Fibroblast of skin of back (primary cell): ENCODE data around the gene ZDHHC7.
"Not testable (repeated sequence)": the region's sequence is repeated elsewhere in the genome, so short reads cannot be mapped to it uniquely, and the experiment has no call there.

Experiments used
- DNase-seq: peaks from one replicate; pipeline ENCODE4 v3.0.0-alpha.2; 2013

The ZDHHC7 gene

DNA sequence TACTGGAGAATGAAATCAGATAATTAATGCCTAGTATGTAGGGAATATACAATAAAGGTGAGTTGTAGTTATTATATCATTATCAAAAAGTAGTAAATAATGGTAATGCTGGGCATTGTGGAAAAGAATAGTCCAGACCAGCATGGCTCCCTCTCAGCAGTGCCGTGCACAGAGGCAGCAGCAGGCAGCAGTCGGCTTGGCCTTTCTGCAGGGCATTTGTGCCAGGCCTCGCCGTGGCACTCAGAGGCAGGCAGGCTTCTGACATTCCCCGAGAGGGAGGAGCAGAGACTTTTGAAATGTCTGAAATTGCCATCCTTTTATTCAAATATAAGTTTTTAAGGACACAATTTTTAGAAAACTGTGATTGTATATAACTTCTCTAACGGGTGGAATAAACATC is 31.3 kb upstream of the ZDHHC7 start:
- DNase-seq: no peak

DNA sequence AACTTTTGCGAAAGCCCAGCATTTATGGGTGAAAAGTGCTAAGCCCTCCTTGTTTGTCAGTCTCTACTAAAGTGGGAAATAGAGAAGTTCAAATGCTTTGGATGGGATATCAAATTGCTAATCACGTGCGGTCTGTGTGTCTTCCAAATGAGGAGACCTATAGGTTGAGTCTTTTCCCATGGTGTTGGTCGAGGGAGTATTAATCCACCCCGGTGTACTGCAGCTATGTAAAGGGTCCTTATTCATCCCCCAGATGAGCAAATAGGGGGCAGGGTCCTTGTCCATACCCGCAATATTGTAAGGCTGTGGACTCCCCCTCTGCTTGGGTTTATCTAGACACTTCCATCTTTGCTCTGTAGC is 30.8 kb upstream of the ZDHHC7 start:
- no peak for DNase-seq

GRCh38 chr16:85041219-85042166 is 30.2 kb upstream of the ZDHHC7 start:
- DNase-seq: no peak

- DNase-seq: no peak
Measured at GRCh38 chr16:85040685-85041084, 29.4 kb upstream of the ZDHHC7 start.

DNA sequence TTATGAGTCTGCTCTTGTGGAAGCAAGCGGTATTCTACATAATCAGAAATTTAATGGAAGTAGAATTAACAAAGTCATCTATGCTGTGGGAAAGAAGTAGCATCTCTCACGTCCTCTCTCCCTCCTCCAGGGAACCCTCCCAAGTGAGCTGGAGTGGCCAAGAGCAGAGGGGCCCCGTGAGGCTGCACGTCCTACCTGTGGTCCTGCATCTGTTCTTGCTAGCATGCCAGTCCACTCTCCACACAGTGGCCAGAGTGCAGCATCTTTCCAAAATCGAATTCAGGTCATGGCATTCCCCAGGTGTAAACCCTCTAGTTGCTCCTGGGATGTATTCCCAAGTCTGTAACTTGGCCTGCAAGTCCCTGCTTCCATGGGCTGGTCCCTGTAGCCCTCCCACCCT is 26.4 kb upstream of the ZDHHC7 start:
- DNase-seq: no peak

DNA sequence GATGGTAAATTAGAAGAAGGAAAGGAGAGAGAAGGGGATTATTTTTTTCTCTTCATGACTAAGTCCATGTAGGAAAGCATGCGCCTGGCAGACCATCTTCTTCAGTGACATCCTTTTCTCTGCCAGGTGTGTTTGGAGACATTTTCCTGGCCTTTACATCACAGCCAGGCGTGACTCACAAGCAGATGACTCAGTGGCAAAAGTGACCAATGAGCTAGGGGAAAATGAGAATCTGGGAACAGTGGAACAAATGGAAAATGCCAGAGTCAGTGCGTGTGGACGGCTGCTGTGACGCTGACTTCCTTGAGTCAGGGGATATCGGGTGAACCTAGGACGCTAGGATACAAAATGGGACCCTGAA is 25.7 kb upstream of the ZDHHC7 start:
- no peak for DNase-seq

- DNase-seq: no peak
Measured at GRCh38 chr16:85036236-85037049, 25.1 kb upstream of the ZDHHC7 start.

- DNase-seq: no peak
Measured at GRCh38 chr16:85034591-85035433, 23.5 kb upstream of the ZDHHC7 start.

GRCh38 chr16:85033171-85033570 is 21.8 kb upstream of the ZDHHC7 start:
- DNase-seq: no peak

DNA sequence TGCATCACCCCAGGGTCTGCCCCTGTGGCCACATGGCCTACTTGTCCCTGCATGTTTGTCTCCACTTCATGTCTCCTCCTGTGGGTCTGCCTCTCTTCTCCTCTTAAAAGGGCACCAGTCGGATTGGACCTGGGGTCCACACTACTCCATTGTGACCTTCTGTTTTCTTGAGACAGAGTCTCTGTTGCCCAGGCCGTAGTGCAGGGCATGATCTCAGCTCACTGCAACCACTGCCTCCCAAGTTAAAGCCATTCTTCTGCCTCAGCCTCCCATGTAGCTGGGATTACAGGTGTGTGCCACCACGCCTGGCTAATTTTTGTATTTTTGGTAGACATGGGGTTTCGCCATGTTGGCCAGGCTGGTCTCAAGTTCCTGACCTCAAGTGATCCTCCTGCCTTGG is 20.9 kb upstream of the ZDHHC7 start:
- not testable (repeated sequence) for DNase-seq

GRCh38 chr16:85031451-85031850 is 20.1 kb upstream of the ZDHHC7 start:
- DNase-seq: no peak

DNA sequence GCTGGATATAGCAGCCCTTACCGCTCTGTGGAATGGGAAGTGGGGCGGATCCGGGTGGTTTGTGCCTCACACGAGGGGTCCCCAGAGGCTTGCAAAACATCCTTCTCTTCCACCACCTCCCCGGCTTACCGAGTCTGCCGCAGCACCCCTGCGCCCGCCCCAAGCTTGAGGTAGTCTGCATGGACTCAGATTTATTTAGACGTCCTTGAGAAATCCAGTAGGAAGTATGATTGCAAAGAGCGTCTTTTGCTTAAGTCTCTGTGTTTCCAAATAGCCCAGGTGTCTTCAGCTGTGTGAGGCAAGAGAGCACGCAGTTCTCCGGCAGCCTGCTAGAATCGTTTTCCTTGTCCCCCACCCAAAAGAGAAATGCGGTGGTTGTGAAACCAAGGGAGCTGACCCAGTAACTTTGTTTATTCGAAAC is 18.7 kb upstream of the ZDHHC7 start:
- DNase-seq: no peak

DNA sequence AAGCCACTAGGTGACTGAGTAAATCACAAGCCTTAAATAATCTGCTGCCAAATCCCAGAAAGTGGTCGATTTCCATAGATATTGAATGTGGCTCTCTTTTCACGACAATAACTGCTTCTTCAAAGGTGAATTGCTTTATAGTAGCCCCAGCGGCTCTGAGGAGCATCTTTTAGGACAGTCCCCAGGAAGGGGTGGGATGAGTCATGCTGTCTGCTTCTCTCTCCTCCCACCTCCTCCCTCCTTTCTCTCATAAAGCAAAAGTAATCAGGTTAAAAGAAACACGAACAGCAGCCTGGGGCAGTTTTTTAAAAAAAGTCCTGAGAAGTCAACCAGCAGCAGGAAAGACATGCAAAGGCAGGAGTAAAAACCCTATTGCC is 18.1 kb upstream of the ZDHHC7 start:
- DNase-seq: peak; percentile 55

DNA sequence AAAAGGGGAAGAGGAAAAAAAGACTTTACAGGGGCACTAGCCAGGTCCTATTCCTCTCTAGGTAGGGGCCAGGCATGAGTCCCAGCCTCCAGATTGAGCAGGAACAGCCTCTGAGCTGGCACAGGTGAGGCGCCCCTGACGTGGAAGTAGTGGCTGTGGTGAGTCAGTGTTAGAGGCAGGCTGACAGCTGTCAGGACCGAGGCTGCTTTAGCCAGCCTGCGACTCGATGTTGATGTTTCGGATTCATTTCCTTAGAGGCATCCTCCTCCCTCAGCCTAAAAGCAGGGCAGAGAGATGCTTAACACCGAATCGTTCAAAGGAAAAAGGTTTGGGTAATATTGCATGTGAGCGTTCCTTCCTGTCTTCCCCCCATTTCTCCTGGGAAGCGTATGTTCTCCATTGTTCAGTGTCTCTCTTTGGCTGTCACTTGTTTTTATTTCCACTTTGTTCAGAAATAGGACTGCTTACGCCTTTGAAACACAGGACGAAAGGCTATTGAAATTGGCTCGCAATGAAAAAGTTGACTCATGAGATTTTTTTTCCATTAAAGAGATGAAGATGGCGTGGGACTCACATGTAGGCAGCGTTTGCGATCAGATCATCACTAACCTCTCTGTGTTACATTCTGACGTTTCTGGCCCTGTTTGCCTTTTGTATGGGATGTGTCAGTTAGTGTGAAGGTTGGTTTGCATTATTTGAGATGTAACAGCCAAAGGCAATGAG is 17.5 kb upstream of the ZDHHC7 start:
- peak; percentile 42 for DNase-seq

- DNase-seq: no peak
Measured at GRCh38 chr16:85027958-85028684, 16.8 kb upstream of the ZDHHC7 start.

DNA sequence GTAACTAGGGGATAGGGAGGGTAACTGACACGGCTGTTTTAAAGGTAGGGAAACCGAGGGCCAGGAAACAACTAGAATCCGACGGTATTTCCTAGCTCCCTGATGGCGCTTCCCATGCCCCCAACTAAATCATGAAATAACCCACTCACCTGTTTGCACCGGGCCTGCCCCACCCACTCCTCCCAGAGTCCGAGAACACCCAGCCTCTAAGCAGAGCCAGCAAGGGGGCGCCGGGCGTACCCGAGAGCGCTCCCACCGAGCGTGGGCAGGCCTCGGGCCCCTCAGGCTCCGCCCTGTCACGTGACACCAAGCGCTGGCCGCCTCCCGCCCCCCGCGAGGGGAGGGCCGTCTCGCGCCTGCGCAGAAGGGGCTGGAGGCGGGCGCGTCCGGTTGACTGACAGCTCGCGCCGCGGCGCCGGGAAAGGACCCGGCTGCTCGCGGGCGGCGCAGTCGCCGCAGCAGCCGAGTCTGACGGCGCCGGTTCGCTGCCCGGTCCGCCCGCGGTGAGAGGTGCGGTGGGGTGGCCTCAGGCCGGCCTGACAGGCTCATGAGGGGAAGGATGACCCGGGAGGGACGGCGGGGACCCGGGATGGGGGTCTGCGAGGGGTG is 16.1 kb upstream of the ZDHHC7 start, which contains the start of gene KIAA0513:
TSS of gene KIAA0513 (plus strand) at position 447 of the 609 bp plus-strand sequence. CDS start 39,277 bp downstream, outside the sequence.
- peak; percentile 90 for DNase-seq

GRCh38 chr16:85026703-85027102 is 15.4 kb upstream of the ZDHHC7 start:
- DNase-seq: no peak

- no peak for DNase-seq
Measured at GRCh38 chr16:85025781-85026653, 14.7 kb upstream of the ZDHHC7 start.

- DNase-seq: no peak
Measured at GRCh38 chr16:85019659-85020245, 8.4 kb upstream of the ZDHHC7 start.
